A673 (cell line): Measurements from ENCODE around the gene PCBP3.

ENCODE experiments used
- EZH2 ChIP-seq: fragments of 200-600 bp; sonication (generic); IDR thresholded peaks from 2 replicates; pipeline ENCODE4 v1.6.1; 2017; ENCODE audit warnings: borderline replicate concordance, low read depth, mild to moderate bottlenecking, mixed read lengths, antibody characterized with exemption, low read length; ENCODE audit not compliant: poor library complexity, severe bottlenecking
- TF ChIP-seq, protein P1 (sequence below): fragments of 300-800, 200-600 bp; sonication (generic); conservative IDR thresholded peaks from 2 replicates; pipeline ENCODE4 v1.5.1; 2017; ENCODE audit warnings: low read depth, mild to moderate bottlenecking, antibody characterized with exemption, low read length, moderate library complexity, mixed read lengths

DNA sequence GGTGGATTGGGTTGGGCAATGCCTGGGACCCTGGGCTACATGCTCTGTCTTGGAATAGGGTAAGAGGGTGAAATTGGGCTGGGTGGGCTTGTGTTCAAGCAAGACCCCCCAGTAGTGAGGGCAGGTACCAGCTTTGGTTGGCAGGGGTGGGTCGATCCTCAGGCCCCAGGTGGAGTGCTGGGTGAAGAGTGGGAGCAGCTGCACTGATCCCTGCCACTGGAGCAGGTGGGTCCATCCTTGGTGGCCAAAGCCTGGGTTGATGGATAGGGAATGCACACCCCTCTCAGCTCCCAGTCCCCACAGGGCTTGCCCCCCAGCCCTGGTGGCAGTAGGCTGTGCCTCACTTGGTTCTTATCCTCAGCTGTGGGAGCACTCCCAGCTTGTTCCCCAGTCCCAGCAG is 135.2 kb downstream of the PCBP3 start:
- TF ChIP-seq, protein P1, sequence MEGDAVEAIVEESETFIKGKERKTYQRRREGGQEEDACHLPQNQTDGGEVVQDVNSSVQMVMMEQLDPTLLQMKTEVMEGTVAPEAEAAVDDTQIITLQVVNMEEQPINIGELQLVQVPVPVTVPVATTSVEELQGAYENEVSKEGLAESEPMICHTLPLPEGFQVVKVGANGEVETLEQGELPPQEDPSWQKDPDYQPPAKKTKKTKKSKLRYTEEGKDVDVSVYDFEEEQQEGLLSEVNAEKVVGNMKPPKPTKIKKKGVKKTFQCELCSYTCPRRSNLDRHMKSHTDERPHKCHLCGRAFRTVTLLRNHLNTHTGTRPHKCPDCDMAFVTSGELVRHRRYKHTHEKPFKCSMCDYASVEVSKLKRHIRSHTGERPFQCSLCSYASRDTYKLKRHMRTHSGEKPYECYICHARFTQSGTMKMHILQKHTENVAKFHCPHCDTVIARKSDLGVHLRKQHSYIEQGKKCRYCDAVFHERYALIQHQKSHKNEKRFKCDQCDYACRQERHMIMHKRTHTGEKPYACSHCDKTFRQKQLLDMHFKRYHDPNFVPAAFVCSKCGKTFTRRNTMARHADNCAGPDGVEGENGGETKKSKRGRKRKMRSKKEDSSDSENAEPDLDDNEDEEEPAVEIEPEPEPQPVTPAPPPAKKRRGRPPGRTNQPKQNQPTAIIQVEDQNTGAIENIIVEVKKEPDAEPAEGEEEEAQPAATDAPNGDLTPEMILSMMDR, result no peak
- no peak for TF ChIP-seq EZH2
